T-cell (primary cell): ENCODE results near the gene BLM. TPM values are rescaled to one million over a fixed set of nuclear protein-coding genes. Genes with fewer than 3 reads are reported as not detected.
A peak's percentile ranks its signal among the peaks of the same experiment; 100 is the strongest.
"Not testable (repeated sequence)": the region's sequence is repeated elsewhere in the genome, so short reads cannot be mapped to it uniquely, and the experiment has no call there.

Experiments used
- ATAC-seq, 4 experiments: fragments of 200-7000 bp in 3 of 4; fragments of 150-1000 bp in 1 of 4; cut with Tn5 transposase; replicated peaks in 1 of 4; 1 replicate in 3 of 4; 2 replicates in 1 of 4; pipeline ENCODE4 v1.10.0; 2021; ENCODE audit warnings: moderate library complexity in 3 of 4, mild to moderate bottlenecking in 2 of 4, moderate number of reproducible peaks in 1 of 4
- CTCF ChIA-PET, 2 donors: fragments of 300-600 bp; sonication (Branson Sonifier 250); formaldehyde crosslinking; loops; one replicate each; lab custom pipeline; 2022; ENCODE audit warnings: antibody characterized with exemption in 2 of 2; lab: Charles Lee
- POLR2A ChIA-PET, 2 donors: fragments of 300-600 bp; sonication (Branson Sonifier 250); formaldehyde crosslinking; loops; one replicate each; lab custom pipeline; 2022; ENCODE audit warnings: antibody characterized with exemption in 2 of 2; lab: Charles Lee
- DNase-seq, 35 experiments: peaks; one replicate each; pipeline versions ENCODE4 v3.0.0 to v3.0.0-alpha.2; 2013 to 2023
- H3K27ac ChIP-seq: one replicate; pipeline ENCODE4 v1.5.1; 2013; ENCODE audit warnings: low read length
- H3K27me3 ChIP-seq, 2 experiments: replicated peaks in 1 of 2; 1 replicate in 1 of 2; 2 replicates in 1 of 2; pipeline versions ENCODE4 v1.6.1 to v1.7.0; 2013; ENCODE audit warnings: low read length in 1 of 2, mixed read lengths in 1 of 2; ENCODE audit not compliant: control insufficient read depth in 2 of 2, insufficient read depth in 2 of 2; ENCODE audit errors: extremely low read depth in 1 of 2
- H3K36me3 ChIP-seq, 2 donors: 1 replicate in 1 of 2; 2 replicates in 1 of 2; pipeline versions ENCODE4 v1.6.1 to v1.7.0; 2013; ENCODE audit warnings: low read length in 1 of 2; ENCODE audit not compliant: control insufficient read depth in 2 of 2, insufficient read depth in 1 of 2; ENCODE audit errors: extremely low read depth in 1 of 2
- H3K4me1 ChIP-seq, 2 experiments: 1 replicate in 1 of 2; 2 replicates in 1 of 2; pipeline versions ENCODE4 v1.6.1 to v1.7.0; 2013; ENCODE audit warnings: low read length in 2 of 2, mixed read lengths in 1 of 2; ENCODE audit not compliant: insufficient read depth in 2 of 2, control insufficient read depth in 1 of 2; ENCODE audit errors: extremely low read depth in 1 of 2
- H3K4me3 ChIP-seq, 2 donors: 1 replicate in 1 of 2; 2 replicates in 1 of 2; pipeline versions ENCODE4 v1.5.1 to v1.7.0; 2013; ENCODE audit warnings: mild to moderate bottlenecking in 2 of 2, low read length in 1 of 2, moderate library complexity in 1 of 2; ENCODE audit not compliant: control insufficient read depth in 1 of 2; ENCODE audit errors: extremely low read depth in 1 of 2
- H3K9me3 ChIP-seq: 2 replicates; pipeline ENCODE4 v1.7.0; 2013
- H3K27ac Mint-ChIP-seq, 2 donors: one replicate each; pipeline ENCODE4 v1.8.0; 2020 to 2021; ENCODE audit warnings: mild to moderate bottlenecking in 2 of 2, mixed read lengths in 2 of 2
- H3K27me3 Mint-ChIP-seq, 2 donors: one replicate each; pipeline ENCODE4 v1.8.0; 2021 to 2022; ENCODE audit warnings: mixed read lengths in 2 of 2
- H3K36me3 Mint-ChIP-seq: one replicate; pipeline ENCODE4 v1.8.0; 2021; ENCODE audit warnings: mixed read lengths
- H3K4me1 Mint-ChIP-seq, 3 donors: one replicate each; pipeline ENCODE4 v1.8.0; 2020 to 2022; ENCODE audit warnings: mixed read lengths in 3 of 3, mild to moderate bottlenecking in 1 of 3
- H3K4me3 Mint-ChIP-seq, 3 donors: one replicate each; pipeline ENCODE4 v1.8.0; 2020 to 2022; ENCODE audit warnings: mild to moderate bottlenecking in 3 of 3, mixed read lengths in 3 of 3, moderate library complexity in 3 of 3
- H3K9me3 Mint-ChIP-seq, 3 donors: one replicate each; pipeline ENCODE4 v1.8.0; 2020 to 2022; ENCODE audit warnings: mixed read lengths in 3 of 3
- WGBS: methylation state at CpG from one replicate; pipeline ENCODE4 v1.1.5; 2013; ENCODE audit warnings: missing lambda C conversion rate; ENCODE audit not compliant: insufficient coverage; 5-methylcytosine and 5-hydroxymethylcytosine counted together
- total RNA-seq, 35 experiments: library from RNA in 6 of 35; stranded (reverse) in 6 of 35; fragments of 120-200 nt in 1 of 35; gene quantifications; one replicate each; pipeline versions ENCODE4 v1.2.1 to v1.2.4 and lab custom pipeline; 2013 to 2026

BLM gene
- total RNA-seq, 5 donors from 2014 or later (not counting 1 experiment from before 2014, with no cell fraction given): 4.9 to 9.4 (median 6.2) TPM

DNA sequence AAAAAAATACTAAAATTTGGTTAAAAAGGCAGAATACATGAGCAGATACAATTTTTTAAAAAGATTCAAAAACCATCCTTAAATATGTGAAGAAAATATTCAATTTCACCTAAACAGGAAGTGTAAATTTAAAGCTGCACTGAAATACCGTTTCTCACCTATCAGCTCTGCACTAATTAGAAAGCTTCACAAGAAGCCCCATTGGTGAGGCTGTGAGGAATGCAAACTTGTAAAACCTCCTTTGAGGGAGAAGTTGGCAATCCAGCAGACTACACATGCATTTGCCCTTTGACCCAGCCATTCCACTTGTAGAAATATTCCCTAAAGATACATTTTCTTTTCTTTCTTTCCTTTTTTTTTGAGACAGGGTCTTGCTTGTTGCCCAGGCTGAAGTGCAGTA, 18.8 kb downstream of the BLM start:
- Histone ChIP-seq H3K4me1 (peaks cover 0 to 5% of the 10 kb centered on the region in 2 experiments), H3K4me3 (no peak overlapping the region), H3K9me3 (no peaks in the 10 kb centered on the region), H3K27me3 (no peaks in the 10 kb centered on the region), H3K36me3 (no peaks in the 10 kb centered on the region), H3K27ac (no peak overlapping the region)
- peaks cover 13% of the 10 kb centered on the region for H3K36me3 Mint-ChIP-seq
- no CpG with 5 or more reads among the region's 1 CpG for WGBS
- POLR2A ChIA-PET: interaction anchor here in 1 of 2 donors (0.6 kb wide), 1 partner anchor 31 kb away, joined by 3 read pairs; no protein-coding TSS in a partner anchor
- H3K4me1 Mint-ChIP-seq: peaks cover 5 to 13% (median 5%) of the 10 kb centered on the region in 3 donors
- H3K27me3 Mint-ChIP-seq: no peaks in the 10 kb centered on the region
- no peak overlapping the region for H3K4me3 Mint-ChIP-seq
- no peaks in the 10 kb centered on the region for H3K9me3 Mint-ChIP-seq
- DNase-seq: no peak
- ATAC-seq: no peak
- no peak overlapping the region for H3K27ac Mint-ChIP-seq
- CTCF ChIA-PET: no interaction called here

DNA sequence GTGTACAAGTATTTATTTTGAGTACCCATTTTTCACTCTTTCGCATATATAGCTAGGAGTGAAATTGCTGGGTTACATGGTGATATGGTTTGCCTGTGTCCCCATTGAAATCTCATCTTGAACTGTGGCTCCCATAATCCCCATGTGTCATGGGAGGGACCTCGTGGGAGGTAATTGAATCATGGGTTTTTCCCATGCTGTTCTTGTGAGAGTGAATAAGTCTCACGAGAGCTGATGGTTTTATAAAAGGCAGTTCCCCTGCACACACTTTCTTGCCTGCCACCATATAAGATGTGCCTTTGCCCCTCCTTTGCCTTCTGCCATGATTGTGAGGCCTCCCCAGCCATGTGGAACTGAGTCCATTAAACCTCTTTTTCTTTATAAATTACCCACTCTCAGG, 23.4 kb downstream of the BLM start:
- H3K27ac Mint-ChIP-seq, H3K4me3 ChIP-seq, H3K36me3 Mint-ChIP-seq, ATAC-seq, H3K36me3 ChIP-seq, H3K9me3 ChIP-seq, H3K4me3 Mint-ChIP-seq, H3K27ac ChIP-seq, H3K4me1 ChIP-seq, POLR2A ChIA-PET, H3K27me3 Mint-ChIP-seq, H3K27me3 ChIP-seq, H3K9me3 Mint-ChIP-seq, DNase-seq: not testable (repeated sequence)
- H3K4me1 Mint-ChIP-seq: peaks cover 5 to 15% (median 12%) of the 10 kb centered on the region in 3 donors
- CTCF ChIA-PET: interaction anchor here in 1 of 2 donors (0.6 kb wide), 1 partner anchor 16 kb away, joined by 3 read pairs; no protein-coding TSS in a partner anchor
- no CpG with 5 or more reads among the region's 3 CpGs for WGBS

- Mint-ChIP-seq H3K36me3 (peaks cover 4% of the 10 kb centered on the region), H3K9me3 (no peaks in the 10 kb centered on the region), H3K27me3 (no peaks in the 10 kb centered on the region), H3K27ac (no peak overlapping the region), H3K4me3 (no peak overlapping the region), H3K4me1 (peaks cover 0 to 10% (median 2%) of the 10 kb centered on the region in 3 donors)
- no CpG with 5 or more reads among the region's 3 CpGs for WGBS
- peak in 1 of 35 experiments; percentile 8 for DNase-seq
- no peaks in the 10 kb centered on the region for H3K27me3 ChIP-seq
- H3K36me3 ChIP-seq: no peaks in the 10 kb centered on the region
- no peak overlapping the region for H3K27ac ChIP-seq
- H3K9me3 ChIP-seq: no peaks in the 10 kb centered on the region
- no peak for ATAC-seq
- ChIA-PET CTCF (interaction anchor here in 1 of 2 donors (0.6 kb wide), 1 partner anchor 290 kb away, joined by 3 read pairs; no protein-coding TSS in a partner anchor), POLR2A (interaction anchor here in 1 of 2 donors (0.5 kb wide), 1 partner anchor 18 kb away, joined by 3 read pairs; no protein-coding TSS in a partner anchor)
- no peaks in the 10 kb centered on the region for H3K4me1 ChIP-seq
- H3K4me3 ChIP-seq: no peak overlapping the region
These were observed 24.9 kb downstream of the BLM start for GRCh38 chr15:90742087-90742486.

- no peak overlapping the region for H3K27ac Mint-ChIP-seq
- H3K4me3 Mint-ChIP-seq: no peak overlapping the region
- Histone ChIP-seq H3K4me1 (no peaks in the 10 kb centered on the region), H3K36me3 (peaks cover 0 to 2% of the 10 kb centered on the region in 2 donors), H3K4me3 (no peak overlapping the region), H3K27ac (no peak overlapping the region), H3K27me3 (no peaks in the 10 kb centered on the region), H3K9me3 (no peaks in the 10 kb centered on the region)
- ChIA-PET CTCF (no interaction called here), POLR2A (no interaction called here)
- H3K4me1 Mint-ChIP-seq: peaks cover 0 to 10% (median 2%) of the 10 kb centered on the region in 3 donors
- DNase-seq (no peak), ATAC-seq (no peak)
- peaks cover 8% of the 10 kb centered on the region for H3K36me3 Mint-ChIP-seq
- H3K9me3 Mint-ChIP-seq: no peaks in the 10 kb centered on the region
- no peaks in the 10 kb centered on the region for H3K27me3 Mint-ChIP-seq
- no CpG with 5 or more reads among the region's 1 CpG for WGBS
These were observed 26.3 kb downstream of the BLM start for GRCh38 chr15:90743407-90743806.

GRCh38 chr15:90744759-90745402, 27.7 kb downstream of the BLM start:
- Mint-ChIP-seq H3K4me1 (peaks cover 0 to 11% (median 9%) of the 10 kb centered on the region in 3 donors), H3K36me3 (peaks cover 8% of the 10 kb centered on the region), H3K27me3 (no peaks in the 10 kb centered on the region), H3K4me3 (no peak overlapping the region), H3K27ac (no peak overlapping the region), H3K9me3 (no peaks in the 10 kb centered on the region)
- Histone ChIP-seq H3K27me3 (no peaks in the 10 kb centered on the region), H3K27ac (no peak overlapping the region), H3K4me1 (no peaks in the 10 kb centered on the region), H3K36me3 (peaks cover 0 to 2% of the 10 kb centered on the region in 2 donors), H3K9me3 (no peaks in the 10 kb centered on the region), H3K4me3 (no peak overlapping the region)
- DNase-seq (no peak), ATAC-seq (no peak)
- ChIA-PET POLR2A (no interaction called here), CTCF (no interaction called here)
- WGBS: 100% methylated on average over 1 of the region's 8 CpGs

- WGBS: no CpG with 5 or more reads among the region's 3 CpGs
These were observed 32.6 kb downstream of the BLM start for GRCh38 chr15:90749754-90750153.

More at GRCh38 chr15:90749754-90750153, 32.6 kb downstream of the BLM start:
- Mint-ChIP-seq H3K4me3 (peak overlapping the region in 1 of 3 donors; percentile 44), H3K9me3 (no peaks in the 10 kb centered on the region), H3K36me3 (peaks cover 13% of the 10 kb centered on the region), H3K27me3 (no peaks in the 10 kb centered on the region), H3K27ac (no peak overlapping the region), H3K4me1 (peaks cover 0 to 20% (median 10%) of the 10 kb centered on the region in 3 donors)
- ATAC-seq: no peak
- no peaks in the 10 kb centered on the region for H3K27me3 ChIP-seq
- H3K9me3 ChIP-seq: no peaks in the 10 kb centered on the region
- no peaks in the 10 kb centered on the region for H3K4me1 ChIP-seq
- peaks cover 0 to 2% of the 10 kb centered on the region in 2 donors for H3K36me3 ChIP-seq
- DNase-seq: peak in 1 of 35 experiments; percentile 11
- CTCF ChIA-PET: interaction anchor here in 1 of 2 donors (0.5 kb wide), 1 partner anchor 38 kb away, joined by 4 read pairs; no protein-coding TSS in a partner anchor
- no peak overlapping the region for H3K4me3 ChIP-seq
- H3K27ac ChIP-seq: no peak overlapping the region
- POLR2A ChIA-PET: no interaction called here
